ENCODE data around the gene CNIH3.
"Not testable (repeated sequence)": the region's sequence is repeated elsewhere in the genome, so short reads cannot be mapped to it uniquely, and the experiment has no call there.

The CNIH3 gene

DNA sequence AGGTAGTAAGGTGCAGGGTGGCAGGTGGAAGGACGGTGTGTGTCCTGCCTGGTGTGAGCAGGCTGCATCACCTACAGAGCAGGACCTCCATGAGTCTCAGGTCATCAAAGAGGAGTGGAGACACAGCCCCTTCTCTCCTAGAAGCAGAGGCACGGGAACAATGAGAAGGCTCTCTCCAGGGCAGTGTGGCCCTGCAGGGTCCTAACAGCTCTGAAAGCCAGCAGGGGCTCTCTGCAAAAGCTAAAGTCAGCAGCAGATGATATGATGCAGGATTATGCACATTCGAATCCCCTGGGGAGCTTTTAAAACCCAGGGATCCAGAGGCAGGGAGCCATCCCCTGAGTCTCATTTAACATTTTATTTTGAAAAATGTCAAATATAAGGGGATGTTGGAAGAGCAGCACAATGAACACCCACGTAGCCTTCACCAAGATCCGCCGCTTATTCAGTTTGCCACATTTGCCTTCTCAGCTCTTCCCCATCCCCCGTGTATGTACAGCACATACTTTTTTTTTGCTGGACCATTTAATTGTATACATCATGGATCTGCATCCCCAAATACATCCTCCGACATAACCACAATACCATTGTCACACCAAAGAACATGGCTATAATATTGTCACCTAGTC, 88.1 kb downstream of the CNIH3 start:
- Histone ChIP-seq H3K36me3 (ENCODE audit: control insufficient read depth, insufficient read depth, low read length) (no peaks in the 10 kb centered on the region), H3K27ac (no peak overlapping the region), H2AFZ (no peak overlapping the region), H3K4me2 (ENCODE audit: low read length) (no peak overlapping the region), H3K4me3 (ENCODE audit: low read depth, low read length) (no peak overlapping the region), H3K27me3 (ENCODE audit: control insufficient read depth, insufficient read depth, low read length) (no peaks in the 10 kb centered on the region), H3K9me3 (ENCODE audit: control insufficient read depth, low read length) (no peaks in the 10 kb centered on the region), H3K9ac (no peak overlapping the region), H3K79me2 (no peaks in the 10 kb centered on the region), H3K4me1 (no peaks in the 10 kb centered on the region)
- TF ChIP-seq, protein P1, sequence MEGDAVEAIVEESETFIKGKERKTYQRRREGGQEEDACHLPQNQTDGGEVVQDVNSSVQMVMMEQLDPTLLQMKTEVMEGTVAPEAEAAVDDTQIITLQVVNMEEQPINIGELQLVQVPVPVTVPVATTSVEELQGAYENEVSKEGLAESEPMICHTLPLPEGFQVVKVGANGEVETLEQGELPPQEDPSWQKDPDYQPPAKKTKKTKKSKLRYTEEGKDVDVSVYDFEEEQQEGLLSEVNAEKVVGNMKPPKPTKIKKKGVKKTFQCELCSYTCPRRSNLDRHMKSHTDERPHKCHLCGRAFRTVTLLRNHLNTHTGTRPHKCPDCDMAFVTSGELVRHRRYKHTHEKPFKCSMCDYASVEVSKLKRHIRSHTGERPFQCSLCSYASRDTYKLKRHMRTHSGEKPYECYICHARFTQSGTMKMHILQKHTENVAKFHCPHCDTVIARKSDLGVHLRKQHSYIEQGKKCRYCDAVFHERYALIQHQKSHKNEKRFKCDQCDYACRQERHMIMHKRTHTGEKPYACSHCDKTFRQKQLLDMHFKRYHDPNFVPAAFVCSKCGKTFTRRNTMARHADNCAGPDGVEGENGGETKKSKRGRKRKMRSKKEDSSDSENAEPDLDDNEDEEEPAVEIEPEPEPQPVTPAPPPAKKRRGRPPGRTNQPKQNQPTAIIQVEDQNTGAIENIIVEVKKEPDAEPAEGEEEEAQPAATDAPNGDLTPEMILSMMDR (IDR thresholded peaks at IDR 0.05), result no peak

DNA sequence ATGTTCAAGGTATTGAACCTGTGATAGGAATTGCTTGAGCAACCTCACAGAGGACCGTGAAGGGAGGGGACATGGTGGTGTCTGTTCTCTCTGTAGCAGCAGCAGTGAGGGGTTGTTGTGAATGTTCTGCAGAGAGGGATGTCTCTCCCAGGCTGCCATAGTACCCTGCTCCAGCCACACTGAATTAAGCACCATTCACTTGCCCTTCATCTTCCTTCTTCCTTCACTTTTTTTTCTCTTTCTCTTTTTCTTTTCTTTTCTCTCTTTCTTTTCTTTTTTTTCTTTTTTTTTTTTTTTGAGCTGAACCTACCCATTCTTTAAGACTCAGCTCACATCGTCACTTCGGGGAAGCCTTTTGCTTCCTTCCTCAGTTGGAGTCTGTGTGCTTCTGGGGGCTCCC, 89.5 kb downstream of the CNIH3 start:
- Histone ChIP-seq H2AFZ (no peak overlapping the region), H3K4me3 (ENCODE audit: low read depth, low read length) (no peak overlapping the region), H3K9me3 (ENCODE audit: control insufficient read depth, low read length) (no peaks in the 10 kb centered on the region), H3K79me2 (no peaks in the 10 kb centered on the region), H3K27me3 (ENCODE audit: control insufficient read depth, insufficient read depth, low read length) (no peaks in the 10 kb centered on the region), H3K4me1 (no peaks in the 10 kb centered on the region), H3K4me2 (ENCODE audit: low read length) (no peak overlapping the region), H3K36me3 (ENCODE audit: control insufficient read depth, insufficient read depth, low read length) (no peaks in the 10 kb centered on the region), H3K9ac (no peak overlapping the region), H3K27ac (no peak overlapping the region)
- TF ChIP-seq, protein P1 (IDR thresholded peaks at IDR 0.05), result no peak

- Histone ChIP-seq H2AFZ (no peak overlapping the region), H3K27me3 (ENCODE audit: control insufficient read depth, insufficient read depth, low read length) (no peaks in the 10 kb centered on the region), H3K4me1 (no peaks in the 10 kb centered on the region), H3K79me2 (no peaks in the 10 kb centered on the region), H3K4me2 (ENCODE audit: low read length) (no peak overlapping the region), H3K9ac (no peak overlapping the region), H3K27ac (no peak overlapping the region), H3K4me3 (ENCODE audit: low read depth, low read length) (no peak overlapping the region), H3K9me3 (ENCODE audit: control insufficient read depth, low read length) (no peaks in the 10 kb centered on the region), H3K36me3 (ENCODE audit: control insufficient read depth, insufficient read depth, low read length) (no peaks in the 10 kb centered on the region)
- TF ChIP-seq, protein P1 (IDR thresholded peaks at IDR 0.05), result no peak
These were observed 92.0 kb downstream of the CNIH3 start for GRCh38 chr1:224707843-224708725.

DNA sequence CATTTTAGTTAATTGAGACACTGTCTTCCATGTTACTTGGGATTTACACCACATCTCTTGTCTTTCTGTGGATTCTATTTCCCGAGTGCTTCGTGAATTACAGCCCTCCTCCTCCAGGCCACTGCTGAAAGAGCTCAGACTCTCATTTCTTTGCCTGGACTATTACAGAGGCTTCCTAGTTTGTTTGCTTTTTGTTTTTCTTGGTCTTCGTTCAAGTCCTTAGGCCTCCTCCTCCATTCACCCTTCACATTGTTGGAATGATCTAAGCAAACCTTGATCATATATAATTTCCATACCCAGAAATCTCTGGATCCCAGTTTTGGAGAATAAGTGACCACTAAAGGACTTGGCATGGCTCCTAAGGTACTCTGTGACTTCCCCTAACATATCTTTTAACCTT, 94.1 kb downstream of the CNIH3 start:
- H3K36me3 ChIP-seq (ENCODE audit: control insufficient read depth, insufficient read depth, low read length), result no peaks in the 10 kb centered on the region
- TF ChIP-seq, protein P1 (IDR thresholded peaks at IDR 0.05), result no peak
- no peaks in the 10 kb centered on the region for H3K4me1 ChIP-seq
- H3K79me2 ChIP-seq, result no peaks in the 10 kb centered on the region
- H3K9me3 ChIP-seq (ENCODE audit: control insufficient read depth, low read length), result no peaks in the 10 kb centered on the region
- no peak overlapping the region for H3K9ac ChIP-seq
- no peak overlapping the region for H3K4me2 ChIP-seq (ENCODE audit: low read length)
- no peak overlapping the region for H3K4me3 ChIP-seq (ENCODE audit: low read depth, low read length)
- H3K27ac ChIP-seq, result no peak overlapping the region
- no peak overlapping the region for H2AFZ ChIP-seq
- no peaks in the 10 kb centered on the region for H3K27me3 ChIP-seq (ENCODE audit: control insufficient read depth, insufficient read depth, low read length)

DNA sequence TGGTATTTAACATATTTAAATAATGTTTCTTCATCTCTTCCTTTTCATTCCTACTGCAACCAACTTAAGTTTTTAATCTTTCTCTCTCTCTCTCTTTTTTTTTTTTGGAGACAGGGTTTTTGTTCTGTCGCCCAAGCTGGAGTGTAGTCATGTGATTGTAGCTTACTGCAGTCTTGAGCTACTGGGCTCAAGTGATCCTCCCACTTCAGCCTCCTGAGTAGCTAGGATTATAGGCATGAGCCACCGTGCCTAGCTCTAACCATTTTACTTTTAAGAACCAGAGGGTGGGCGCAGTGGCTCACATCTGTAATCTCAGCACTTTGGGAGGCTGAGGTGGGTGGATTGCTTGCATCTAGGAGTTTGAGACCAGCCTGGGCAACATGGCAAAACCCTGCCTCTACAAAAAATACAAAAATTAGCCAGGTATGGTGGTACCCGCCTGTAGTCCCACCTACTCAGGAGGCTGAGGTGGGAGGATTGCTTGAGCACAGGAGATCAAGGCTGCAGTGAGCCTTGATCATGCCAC, 95.2 kb downstream of the CNIH3 start:
- H3K27ac ChIP-seq; H3K9me3 ChIP-seq (ENCODE audit: control insufficient read depth, low read length); H3K9ac ChIP-seq; H3K4me2 ChIP-seq (ENCODE audit: low read length); H3K27me3 ChIP-seq (ENCODE audit: control insufficient read depth, insufficient read depth, low read length); H2AFZ ChIP-seq; H3K79me2 ChIP-seq; H3K4me3 ChIP-seq (ENCODE audit: low read depth, low read length); H3K36me3 ChIP-seq (ENCODE audit: control insufficient read depth, insufficient read depth, low read length); H3K4me1 ChIP-seq: not testable (repeated sequence)

Data from parathyroid adenoma (tissue), 2 donors.